ENCODE data around the gene PTH1R. TPM values are rescaled to one million over a fixed set of nuclear protein-coding genes. Genes with fewer than 3 reads are reported as not detected.
"Not testable (repeated sequence)": the region's sequence is repeated elsewhere in the genome, so short reads cannot be mapped to it uniquely, and the experiment has no call there.

Gene PTH1R
- polyA plus RNA-seq, 1 of the 3 experiments (the other 2 are of a cell fraction) = 0.07 TPM

- TF ChIP-seq MXI1 (IDR thresholded peaks at IDR 0.05; ENCODE audit: low read depth, low read length) (peak; percentile 91), SMC3 (IDR thresholded peaks at IDR 0.05; ENCODE audit: low read depth, low read length) (peak; percentile 93)
These were observed 32.1 kb downstream of the PTH1R start (continued) for GRCh38 chr3:46909535-46910161.

GRCh38 chr3:46910166-46910760 lies 32.7 kb downstream of the PTH1R start:
- Histone ChIP-seq H4K20me1 (ENCODE audit: insufficient read depth) (no peaks in the 10 kb centered on the region), H3K9me2 (no peaks in the 10 kb centered on the region), H2AFZ (ENCODE audit: low read depth) (no peak overlapping the region), H3K27me3 (ENCODE audit: insufficient read depth) (no peaks in the 10 kb centered on the region), H3K4me1 (ENCODE audit: control insufficient read depth in 1 of 2, insufficient read depth in 2 of 2, low read depth in 1 of 2, low read length in 1 of 2) (peaks cover 11 to 19% of the 10 kb centered on the region in 2 experiments), H3K4me2 (no peak overlapping the region), H3K9ac (no peak overlapping the region), H3K27ac (ENCODE audit: low read depth in 2 of 2, low read length in 1 of 2) (no peak overlapping the region), H3K79me2 (ENCODE audit: insufficient read depth) (no peaks in the 10 kb centered on the region), H3K36me3 (replicated peaks in 1 of 2; ENCODE audit: control insufficient read depth in 1 of 2, insufficient read depth in 2 of 2, low read length in 1 of 2) (no peaks in the 10 kb centered on the region), H3F3A (replicated peaks; ENCODE audit: insufficient read depth) (peaks cover 4% of the 10 kb centered on the region), H3K9me3 (no peaks in the 10 kb centered on the region), H3K4me3 (ENCODE audit: low read depth in 2 of 2, low read length in 1 of 2) (no peak overlapping the region)
- ChIA-PET CTCF (interaction anchor here (0.7 to 2.6 kb wide), 60 partner anchors 9 to 427 kb away, joined by 3 to 70 read pairs (median 6); partner anchors contain the start of genes MYL3, PTH1R and TMIE), POLR2A (interaction anchor here (0.9 to 1.5 kb wide), 4 partner anchors 28 to 66 kb away, joined by 3 to 10 read pairs (median 3); partner anchors contain the start of gene CCDC12)
- 74% methylated on average over 3 of the region's 6 CpGs for WGBS (ENCODE audit: low lambda C conversion rate)
- no peak for DNase-seq
- TF ChIP-seq, protein P1, sequence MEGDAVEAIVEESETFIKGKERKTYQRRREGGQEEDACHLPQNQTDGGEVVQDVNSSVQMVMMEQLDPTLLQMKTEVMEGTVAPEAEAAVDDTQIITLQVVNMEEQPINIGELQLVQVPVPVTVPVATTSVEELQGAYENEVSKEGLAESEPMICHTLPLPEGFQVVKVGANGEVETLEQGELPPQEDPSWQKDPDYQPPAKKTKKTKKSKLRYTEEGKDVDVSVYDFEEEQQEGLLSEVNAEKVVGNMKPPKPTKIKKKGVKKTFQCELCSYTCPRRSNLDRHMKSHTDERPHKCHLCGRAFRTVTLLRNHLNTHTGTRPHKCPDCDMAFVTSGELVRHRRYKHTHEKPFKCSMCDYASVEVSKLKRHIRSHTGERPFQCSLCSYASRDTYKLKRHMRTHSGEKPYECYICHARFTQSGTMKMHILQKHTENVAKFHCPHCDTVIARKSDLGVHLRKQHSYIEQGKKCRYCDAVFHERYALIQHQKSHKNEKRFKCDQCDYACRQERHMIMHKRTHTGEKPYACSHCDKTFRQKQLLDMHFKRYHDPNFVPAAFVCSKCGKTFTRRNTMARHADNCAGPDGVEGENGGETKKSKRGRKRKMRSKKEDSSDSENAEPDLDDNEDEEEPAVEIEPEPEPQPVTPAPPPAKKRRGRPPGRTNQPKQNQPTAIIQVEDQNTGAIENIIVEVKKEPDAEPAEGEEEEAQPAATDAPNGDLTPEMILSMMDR (IDR thresholded peaks at IDR 0.05) = no peak
- no peak for TF ChIP-seq SIN3A (IDR thresholded peaks at IDR 0.05; ENCODE audit: borderline replicate concordance, low read depth, low read length)
- TF ChIP-seq NRF1 (IDR thresholded peaks at IDR 0.05; ENCODE audit: low read depth, low read length) = no peak
- no peak for TF ChIP-seq JUND (IDR thresholded peaks at IDR 0.05)
- no peak for TF ChIP-seq RAD21 (IDR thresholded peaks at IDR 0.05; ENCODE audit: low read length)
- TF ChIP-seq TAF1 (IDR thresholded peaks at IDR 0.05; ENCODE audit: borderline replicate concordance, low read depth, low read length) = no peak
- TF ChIP-seq EP300 (IDR thresholded peaks at IDR 0.05; ENCODE audit: borderline replicate concordance in 1 of 2, low read depth in 1 of 2, low read length in 1 of 2) = no peak
- TF ChIP-seq GATA2 (CRISPR knock-in tag; IDR thresholded peaks at IDR 0.05) = no peak
- no peak for TF ChIP-seq POLR2AphosphoS5 (IDR thresholded peaks at IDR 0.05; ENCODE audit: low read depth, low read length)
- no peak for TF ChIP-seq RCOR1 (IDR thresholded peaks at IDR 0.05; ENCODE audit: low read length)
- TF ChIP-seq EZH2phosphoT487 (IDR thresholded peaks at IDR 0.05; ENCODE audit: borderline replicate concordance, low read depth) = no peak
- TF ChIP-seq, protein P2, sequence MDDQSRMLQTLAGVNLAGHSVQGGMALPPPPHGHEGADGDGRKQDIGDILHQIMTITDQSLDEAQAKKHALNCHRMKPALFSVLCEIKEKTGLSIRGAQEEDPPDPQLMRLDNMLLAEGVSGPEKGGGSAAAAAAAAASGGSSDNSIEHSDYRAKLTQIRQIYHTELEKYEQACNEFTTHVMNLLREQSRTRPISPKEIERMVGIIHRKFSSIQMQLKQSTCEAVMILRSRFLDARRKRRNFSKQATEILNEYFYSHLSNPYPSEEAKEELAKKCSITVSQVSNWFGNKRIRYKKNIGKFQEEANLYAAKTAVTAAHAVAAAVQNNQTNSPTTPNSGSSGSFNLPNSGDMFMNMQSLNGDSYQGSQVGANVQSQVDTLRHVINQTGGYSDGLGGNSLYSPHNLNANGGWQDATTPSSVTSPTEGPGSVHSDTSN (IDR thresholded peaks at IDR 0.05) = no peak
- TF ChIP-seq YY1 (IDR thresholded peaks at IDR 0.05; ENCODE audit: low read depth) = no peak
- TF ChIP-seq NFIC (IDR thresholded peaks at IDR 0.05; ENCODE audit: borderline replicate concordance) = no peak
- TF ChIP-seq CHD2 (IDR thresholded peaks at IDR 0.05; ENCODE audit: low read length, partially characterized antibody) = no peak

DNA sequence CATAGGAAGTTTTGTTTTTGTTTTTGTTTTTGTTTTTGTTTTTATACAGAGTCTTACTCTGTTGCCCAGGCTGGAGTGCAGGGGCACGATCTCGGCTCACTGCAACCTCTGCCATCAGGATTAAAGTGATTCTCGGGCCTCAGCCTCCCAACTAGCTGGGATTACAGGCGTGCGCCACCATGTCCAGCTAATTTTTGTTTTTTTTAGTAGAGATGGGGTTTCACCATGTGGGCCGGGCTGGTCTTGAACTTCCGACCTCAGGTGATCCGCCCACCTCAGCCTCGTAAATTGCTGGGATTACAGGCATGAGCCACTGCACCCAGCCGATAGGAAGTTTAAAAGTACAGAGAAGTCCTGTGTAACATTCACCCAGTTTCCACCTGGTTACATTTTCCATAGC lies 33.4 kb downstream of the PTH1R start:
- H3K4me2 ChIP-seq; H3K36me3 ChIP-seq (replicated peaks in 1 of 2; ENCODE audit: control insufficient read depth in 1 of 2, insufficient read depth in 2 of 2, low read length in 1 of 2); H3F3A ChIP-seq (replicated peaks; ENCODE audit: insufficient read depth); H3K27ac ChIP-seq (ENCODE audit: low read depth in 2 of 2, low read length in 1 of 2); H3K9me2 ChIP-seq; H3K9ac ChIP-seq; POLR2A ChIA-PET; H3K79me2 ChIP-seq (ENCODE audit: insufficient read depth); H4K20me1 ChIP-seq (ENCODE audit: insufficient read depth); H3K27me3 ChIP-seq (ENCODE audit: insufficient read depth); DNase-seq; H3K9me3 ChIP-seq; H2AFZ ChIP-seq (ENCODE audit: low read depth); H3K4me3 ChIP-seq (ENCODE audit: low read depth in 2 of 2, low read length in 1 of 2): not testable (repeated sequence)
- H3K4me1 ChIP-seq (ENCODE audit: control insufficient read depth in 1 of 2, insufficient read depth in 2 of 2, low read depth in 1 of 2, low read length in 1 of 2) = peaks cover 11 to 19% of the 10 kb centered on the region in 2 experiments
- 95% methylated on average over 10 of the region's 10 CpGs for WGBS (ENCODE audit: low lambda C conversion rate)
- CTCF ChIA-PET = interaction anchor here (1.0 to 5.2 kb wide), 5 partner anchors 10 to 207 kb away, joined by 3 to 29 read pairs (median 8); no protein-coding TSS in a partner anchor

Data from SK-N-SH (cell line).